ENCODE measurements around the gene DDX31.
"Not testable (repeated sequence)": the region's sequence is repeated elsewhere in the genome, so short reads cannot be mapped to it uniquely, and the experiment has no call there.

The DDX31 gene

DNA sequence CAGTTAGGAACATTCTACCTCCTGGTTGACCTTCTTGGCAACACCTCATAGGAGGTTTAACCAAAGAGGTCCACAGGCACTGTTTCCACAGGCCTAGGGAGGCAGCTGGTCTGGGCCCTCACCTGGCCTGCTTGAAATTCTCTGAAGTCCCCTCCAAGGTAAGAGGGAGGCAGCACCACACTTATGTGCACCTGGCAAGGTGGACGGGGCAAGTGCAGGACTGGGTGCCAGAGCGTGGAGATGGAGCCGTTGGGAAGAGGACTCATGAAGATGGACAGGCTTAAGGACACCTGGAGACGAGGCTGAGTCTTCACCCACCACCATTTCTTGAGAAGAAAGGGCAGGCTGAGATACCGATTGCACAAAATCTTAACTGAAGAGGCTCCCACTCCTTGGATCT is 94.0 kb downstream of the DDX31 start:
- no peak for DNase-seq

DNA sequence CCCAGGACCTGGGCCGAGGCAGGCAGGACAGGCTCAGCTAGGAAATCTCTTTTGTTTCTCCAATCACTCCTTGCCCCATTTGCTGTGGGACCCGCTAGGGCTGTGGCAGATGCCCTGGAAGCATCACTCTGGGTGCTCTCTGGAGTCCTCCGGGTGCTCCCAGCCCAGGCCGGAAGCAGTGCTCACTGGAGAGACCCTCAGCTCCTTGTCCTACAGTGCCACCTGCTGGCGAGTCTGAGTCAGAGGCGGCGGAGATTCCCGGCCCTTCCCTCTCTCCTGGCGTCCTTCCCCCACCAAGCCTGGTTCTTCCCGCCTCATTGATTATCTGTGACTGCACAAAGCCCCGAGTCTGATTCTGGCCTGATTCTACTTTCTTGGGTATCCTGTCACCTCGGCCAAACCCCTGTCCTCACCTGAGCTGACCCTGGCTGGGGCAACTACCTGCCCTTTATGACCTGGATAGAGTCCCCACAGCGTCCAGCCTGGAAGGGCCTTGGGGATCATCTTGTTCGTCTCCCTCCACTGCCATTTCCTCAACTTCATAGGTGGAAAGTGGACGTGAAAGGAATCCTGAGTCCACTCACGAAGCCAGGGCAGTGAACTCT is 94.7 kb downstream of the DDX31 start:
- peak; percentile 80 for DNase-seq

DNA sequence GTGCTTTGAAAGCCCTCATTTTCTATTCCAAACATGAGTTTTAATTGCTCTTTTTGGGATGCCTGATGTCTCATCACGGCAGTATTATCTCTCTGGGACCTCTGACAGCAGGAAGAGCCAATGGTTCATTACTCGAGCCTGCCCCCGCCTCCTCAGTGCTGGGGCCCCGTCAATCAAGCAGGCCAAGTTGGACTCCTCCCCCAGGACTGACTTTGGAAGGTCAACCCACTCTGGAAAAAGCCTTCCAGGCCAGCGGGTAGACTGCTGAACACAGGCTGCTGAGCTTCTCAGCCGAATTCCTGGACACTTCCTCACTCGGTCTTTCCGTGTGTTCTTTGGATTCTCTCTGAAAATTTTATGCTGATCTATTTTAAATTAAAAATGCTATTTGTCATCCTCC is 96.9 kb downstream of the DDX31 start:
- DNase-seq: no peak

DNA sequence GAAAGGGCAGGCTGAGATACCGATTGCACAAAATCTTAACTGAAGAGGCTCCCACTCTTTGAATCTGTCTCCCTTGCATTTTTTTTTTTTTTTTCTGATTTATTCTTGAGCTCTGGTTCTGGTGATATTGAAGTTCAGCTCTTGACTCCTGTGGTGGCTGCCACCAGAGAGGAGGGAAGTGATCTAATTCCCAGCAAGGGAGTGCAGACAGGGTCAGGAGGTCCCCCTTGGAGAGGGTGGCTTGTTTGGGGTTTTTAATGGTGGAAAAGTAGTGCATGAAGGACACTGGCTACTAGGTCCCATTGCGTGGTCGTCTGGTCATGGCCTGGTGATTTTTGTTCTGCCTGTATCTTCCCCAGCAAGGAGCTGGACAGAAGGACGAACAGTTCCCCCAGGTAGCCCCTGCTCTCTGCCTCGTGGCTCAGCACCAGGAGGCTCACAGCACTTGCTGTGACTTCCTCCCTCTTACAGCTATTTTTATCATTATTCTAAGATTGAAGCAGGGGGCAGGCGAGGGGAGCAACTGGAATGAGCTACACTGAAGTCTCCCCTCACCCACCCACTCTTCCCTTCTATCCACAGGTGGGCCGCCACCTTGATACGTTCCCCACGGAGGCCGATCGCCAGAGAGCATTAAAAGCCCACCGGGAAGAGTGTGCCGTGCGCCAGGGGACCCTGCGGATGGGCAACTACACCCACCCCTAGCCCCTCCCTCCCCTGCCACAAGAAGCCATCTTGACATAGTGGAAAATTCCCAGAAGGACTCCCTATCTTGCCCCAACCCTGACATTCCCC is 97.8 kb downstream of the DDX31 start:
- DNase-seq: no peak

DNA sequence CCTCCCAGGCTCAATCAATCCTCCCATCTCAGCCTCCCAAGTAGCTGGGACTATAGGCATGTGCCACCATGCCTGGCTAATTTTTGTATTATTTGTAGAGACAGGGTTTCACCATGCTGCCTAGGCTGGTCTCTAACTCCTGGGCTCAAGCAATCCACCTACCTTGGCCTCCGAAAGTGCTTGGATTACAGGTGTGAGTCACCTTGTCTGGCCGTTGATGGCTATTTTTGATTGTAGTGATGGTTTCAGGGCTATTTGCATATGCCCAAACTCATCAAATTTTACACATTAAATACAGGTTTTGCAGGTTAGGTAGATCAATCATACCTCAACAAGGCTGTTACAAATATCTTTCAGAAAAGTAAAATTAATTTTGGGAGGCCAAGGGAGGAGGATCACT is 101.0 kb downstream of the DDX31 start:
- DNase-seq: not testable (repeated sequence)

DNA sequence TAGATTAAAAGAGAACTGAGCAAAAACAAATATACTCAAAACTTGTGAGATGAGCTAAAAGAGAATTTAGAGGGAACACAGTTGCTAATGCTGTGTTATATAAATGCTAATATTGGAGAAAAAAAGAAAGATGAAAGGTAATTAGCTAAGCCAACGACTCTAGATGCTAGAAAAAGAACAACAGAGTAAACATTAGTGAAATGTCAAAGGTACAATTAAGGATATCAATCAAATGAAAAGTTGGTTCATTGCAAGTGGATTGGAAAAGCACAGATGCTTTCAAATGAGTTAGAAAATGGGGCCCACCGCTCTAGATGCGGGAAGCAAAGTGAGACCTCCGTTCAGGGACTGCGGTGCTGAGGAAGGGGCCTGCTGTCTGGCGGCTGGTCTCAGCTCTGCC is 105.3 kb downstream of the DDX31 start:
- DNase-seq: no peak

DNA sequence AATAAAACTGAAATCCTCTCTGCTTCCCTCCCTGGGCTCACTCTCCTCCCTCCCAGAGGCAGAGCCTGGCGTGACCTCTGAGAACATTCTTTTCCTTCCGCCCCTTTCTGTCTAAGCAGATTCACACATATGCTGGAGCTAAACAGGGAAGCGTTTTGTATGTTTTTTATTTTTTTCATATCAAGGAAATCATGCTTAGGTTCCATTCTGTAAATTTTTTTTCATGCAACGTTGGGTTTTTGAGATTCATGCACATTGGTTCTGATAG is 107.5 kb downstream of the DDX31 start:
- DNase-seq: no peak

DNA sequence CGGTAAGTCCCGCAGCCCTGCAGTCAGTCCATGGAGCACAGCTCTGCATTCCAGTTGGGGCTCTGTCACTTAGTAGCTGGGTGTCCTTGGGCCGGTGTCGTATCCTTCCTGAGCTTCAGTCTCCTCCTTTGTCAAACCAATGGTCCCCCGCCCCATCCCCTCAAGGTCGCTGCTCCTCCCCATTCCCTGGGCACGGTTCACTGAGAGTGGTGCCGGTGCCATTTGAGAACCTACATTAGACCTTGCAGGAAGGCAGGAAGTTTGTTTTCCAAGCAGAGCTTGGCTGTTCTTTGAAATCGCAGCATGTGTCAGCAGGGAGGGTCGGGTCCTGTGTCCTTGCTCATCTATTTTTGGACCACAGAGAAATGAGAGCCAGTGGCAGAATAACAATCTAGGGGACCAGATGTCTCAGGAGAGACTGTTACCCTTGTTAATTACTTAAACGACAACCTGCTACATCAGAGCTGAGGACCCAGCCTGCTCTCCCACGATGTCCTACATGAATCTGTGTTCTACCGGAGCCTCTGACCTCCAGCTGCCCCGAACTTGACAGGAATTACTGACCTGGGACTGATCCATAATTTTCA is 109.1 kb downstream of the DDX31 start:
- DNase-seq: no peak

DNA sequence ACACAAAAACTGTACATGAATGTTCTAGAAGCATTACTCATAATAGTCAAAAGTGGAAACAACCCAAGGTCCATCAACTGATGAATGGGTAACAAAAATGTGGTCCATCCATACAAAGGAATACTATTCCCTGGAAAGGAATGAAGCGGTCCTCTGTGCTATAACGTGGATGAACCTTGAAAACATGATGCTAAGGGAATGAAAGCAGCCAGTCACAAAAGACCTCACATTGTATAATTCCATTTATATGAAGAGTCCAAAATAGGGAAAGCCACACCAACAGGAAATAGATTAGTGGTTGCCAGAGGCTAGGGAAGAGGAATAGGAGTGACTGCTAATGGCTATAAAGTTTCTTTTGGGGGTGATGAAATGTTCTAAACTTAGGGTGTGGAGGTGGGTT is 110.1 kb downstream of the DDX31 start:
- DNase-seq: no peak

DNA sequence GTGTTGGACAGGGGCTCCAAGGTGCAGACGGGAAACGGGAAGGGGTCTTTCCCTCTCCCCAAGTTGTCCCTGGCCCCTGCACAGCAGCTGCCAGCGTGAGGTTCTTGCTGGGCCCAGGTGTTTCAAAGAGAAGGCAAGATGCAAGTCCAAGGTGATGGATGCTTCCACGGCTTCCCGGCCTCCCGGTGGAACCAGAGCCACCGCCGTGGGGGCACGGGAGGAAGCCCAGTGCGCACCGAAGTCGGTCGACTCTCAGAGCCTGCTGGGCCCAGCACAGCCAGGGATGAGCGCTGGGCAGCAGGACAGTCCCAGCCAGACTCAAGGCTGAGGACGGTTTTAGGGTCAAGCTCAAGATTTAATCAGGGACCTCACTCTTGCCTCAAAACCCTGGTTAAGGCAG is 112.6 kb downstream of the DDX31 start:
- no peak for DNase-seq

DNA sequence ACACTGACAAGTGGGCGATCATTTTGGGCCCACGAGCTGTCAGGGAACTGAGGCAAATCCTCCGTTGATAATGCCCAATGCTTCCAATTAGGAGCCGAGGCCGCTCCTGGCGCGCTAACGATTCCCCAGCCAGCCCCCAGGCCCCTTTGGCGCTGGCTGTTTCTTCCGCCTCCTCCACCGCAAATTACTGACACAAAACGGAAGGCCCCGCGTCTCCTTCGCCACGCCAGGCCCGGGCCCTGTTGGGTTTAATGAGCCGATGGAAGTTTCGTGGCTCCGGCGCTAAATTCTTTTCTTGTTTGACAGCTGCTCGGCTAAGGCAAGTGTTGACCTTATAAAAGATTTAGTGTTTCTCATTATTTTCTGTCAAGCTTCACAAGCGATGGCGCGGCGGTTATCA is 113.1 kb downstream of the DDX31 start:
- DNase-seq: no peak

DNA sequence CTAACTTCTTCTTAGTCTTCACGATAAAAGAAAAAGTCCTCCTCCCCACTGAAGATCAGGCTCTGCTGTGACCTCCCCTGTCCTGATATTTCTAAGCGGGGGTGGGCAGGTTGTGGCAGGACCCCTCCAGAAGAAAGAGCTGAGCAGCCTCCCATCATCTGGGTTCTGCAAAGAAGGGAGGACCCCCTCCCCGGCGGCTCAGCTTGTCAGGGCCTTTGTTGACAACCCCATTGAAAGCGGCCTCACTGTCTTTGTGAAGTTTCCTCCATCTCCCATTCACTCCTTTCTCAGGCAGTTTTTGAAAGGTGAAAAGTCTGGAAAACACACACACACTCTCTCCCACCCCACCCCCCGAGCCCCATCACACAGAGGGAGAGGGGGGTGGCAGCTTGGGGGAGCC is 113.5 kb downstream of the DDX31 start:
- DNase-seq: no peak

DNA sequence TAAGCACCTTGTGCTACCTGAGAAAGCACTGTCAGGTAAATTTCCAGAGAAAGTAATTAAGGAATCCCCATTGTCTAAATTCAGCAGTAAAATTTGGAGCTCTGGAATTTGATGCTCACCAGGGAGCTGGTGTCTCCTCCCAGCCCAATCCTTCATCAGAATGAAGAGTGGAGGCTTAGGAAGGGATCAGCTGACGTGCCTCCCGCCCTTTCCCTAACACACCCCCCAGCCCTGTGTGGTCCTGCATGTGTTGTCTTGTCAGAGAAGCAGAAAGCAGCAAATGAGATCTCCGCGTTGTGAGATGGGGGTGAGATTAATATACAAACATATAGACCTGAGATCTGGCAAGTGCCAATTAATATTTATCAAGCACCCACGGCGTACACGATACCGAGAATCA is 114.3 kb downstream of the DDX31 start:
- no peak for DNase-seq

DNA sequence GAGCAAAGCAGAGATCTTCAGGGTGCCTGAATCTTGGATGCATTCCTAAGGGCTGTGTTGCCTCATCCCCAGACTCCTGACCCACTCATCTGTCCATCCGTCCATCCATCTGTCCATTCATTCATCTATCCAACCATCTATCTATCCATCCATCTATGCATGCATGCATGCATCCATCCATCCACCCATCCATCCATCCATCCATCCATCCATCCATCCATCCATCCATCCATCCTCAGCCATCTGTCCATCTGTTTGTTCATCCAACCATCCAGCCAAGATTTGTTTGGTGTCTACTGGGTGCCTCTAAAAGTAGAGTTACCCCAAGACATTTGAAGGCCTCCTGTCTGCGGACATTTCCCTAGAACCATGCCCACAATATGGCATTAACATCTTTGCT is 115.0 kb downstream of the DDX31 start:
- no peak for DNase-seq

DNA sequence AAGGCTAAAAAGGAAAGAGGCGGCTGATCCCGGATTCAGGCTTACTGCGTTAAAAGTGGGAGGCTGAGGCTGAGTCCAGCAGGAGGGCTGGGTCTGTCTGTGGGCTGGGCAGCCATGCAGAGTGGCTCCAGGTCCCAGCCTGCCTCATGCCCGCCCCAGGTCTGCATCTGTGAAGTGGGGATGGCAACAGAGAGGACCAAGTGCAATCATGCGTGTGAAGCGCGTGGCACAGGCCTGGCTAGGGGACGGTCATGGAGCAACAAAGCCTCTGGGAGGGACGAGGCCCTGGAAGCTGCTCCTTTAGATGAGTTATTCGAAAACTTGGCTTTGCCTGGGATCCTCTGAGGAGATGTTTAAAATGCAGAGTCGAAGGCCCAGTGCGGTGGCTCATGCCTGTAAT is 117.7 kb downstream of the DDX31 start:
- no peak for DNase-seq

DNA sequence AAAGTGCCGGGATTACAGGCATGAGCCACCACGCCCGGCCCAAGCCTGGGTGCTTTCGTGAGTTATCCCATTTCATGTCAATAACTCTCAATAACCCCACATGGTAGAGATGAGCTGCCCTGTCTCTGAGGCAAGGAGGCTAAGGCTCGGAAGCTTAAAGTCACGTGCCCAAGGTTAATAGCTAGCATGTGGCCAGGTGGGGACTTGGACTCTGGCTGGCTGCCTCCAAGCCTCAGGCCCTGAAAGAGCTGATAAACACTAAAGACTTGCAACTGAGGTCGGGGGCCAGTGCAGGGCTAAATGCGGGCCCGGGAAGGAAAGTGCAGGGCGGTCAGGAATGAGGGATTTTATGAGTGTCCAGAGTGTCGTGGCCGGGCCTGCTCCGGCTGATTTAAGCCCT is 118.2 kb downstream of the DDX31 start:
- DNase-seq: no peak

DNA sequence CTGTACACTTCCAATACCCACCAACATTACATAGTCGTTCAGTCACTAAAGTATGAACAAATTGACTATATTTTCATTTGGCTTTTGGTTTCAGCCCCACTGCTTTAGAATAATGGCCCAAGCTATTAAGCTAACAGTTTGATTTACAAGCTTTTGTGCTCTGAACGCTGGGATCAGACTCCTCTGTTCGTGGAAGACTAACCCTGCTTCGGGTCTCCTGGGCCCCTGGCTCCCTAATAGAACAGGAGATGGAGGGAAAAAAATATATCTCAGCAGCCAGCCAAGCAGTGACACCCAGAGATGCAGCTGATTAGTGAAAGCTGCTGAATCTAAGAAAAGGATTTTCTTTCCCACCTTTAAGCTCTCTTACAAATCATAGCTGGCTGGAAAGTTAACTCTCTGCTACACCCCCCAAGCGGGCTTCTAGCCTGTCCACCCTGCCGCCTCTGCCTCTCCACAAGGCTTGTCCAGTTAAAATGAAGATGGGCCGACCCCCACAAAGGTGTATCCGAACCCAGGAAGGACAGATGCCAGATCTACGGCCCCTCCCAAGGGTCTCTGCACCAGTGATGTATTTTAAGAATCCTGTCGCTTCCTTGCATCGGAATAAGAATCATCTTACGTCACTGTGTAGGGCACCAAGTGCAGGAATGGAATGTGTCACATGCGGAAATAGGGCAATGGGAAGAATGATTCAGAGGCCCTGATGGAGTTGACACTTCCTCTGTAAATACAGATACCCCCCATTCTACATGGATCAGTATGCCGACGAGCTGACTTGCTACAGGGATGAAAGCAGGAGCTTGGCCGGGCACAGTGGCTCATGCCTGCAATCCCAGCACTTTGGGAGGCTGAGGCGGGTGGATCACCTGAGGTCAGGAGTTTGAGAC is 120.8 kb downstream of the DDX31 start:
- DNase-seq: no peak

DNA sequence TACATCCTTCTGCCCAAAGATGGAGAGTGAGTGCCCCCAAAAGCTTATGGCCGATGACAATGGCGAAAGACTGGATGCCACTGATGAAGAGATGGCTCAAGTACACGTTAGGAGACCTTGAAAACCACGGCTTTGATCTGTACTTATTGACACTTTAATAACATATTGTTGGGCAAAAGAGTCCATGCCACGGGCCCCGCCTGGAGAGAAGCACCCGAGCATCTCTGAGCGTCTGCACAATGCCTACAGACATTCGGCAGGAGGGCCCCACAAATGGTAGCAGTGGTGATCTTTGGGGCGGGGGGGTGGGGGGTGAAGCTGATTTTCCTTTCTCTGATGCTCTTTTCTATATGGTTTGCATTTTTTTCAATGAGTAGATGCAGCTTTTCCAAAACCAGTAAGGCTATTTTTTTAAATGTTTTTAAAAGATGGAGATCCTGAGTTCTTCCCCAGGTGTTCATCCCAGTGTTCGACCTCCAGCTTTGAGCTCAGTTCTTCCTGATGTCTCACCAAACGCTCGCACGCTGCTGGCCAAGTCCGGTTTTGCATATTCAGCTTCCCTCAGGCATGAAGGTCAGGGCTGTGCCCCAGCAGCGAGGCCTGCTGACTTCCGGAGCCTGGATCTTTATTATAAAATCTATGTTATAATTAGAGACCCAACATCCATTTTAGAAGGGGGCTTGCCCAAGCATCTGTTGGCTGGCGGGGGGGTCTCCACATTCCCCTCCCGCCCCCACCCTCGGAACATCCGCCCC is 121.6 kb downstream of the DDX31 start:
- DNase-seq: no peak

DNA sequence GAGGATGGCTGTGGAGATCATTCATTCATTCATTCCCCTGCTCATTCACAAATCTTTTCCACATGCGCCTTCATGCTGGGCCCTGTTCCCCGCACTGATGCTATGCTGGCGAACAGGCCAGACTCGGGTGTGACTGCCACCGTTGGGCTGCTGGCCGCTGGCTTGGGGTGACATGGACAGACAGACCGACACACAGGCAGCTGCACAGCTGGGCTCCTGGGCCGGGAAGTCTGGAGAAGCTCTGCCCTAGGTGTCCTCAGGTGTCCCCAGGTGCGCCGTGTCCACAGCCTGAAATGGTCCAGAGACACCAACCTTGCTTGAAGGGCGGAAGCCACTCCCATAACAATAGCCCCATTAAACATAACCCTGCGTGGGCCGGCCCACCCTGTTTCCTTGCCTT is 122.3 kb downstream of the DDX31 start:
- DNase-seq: no peak

DNA sequence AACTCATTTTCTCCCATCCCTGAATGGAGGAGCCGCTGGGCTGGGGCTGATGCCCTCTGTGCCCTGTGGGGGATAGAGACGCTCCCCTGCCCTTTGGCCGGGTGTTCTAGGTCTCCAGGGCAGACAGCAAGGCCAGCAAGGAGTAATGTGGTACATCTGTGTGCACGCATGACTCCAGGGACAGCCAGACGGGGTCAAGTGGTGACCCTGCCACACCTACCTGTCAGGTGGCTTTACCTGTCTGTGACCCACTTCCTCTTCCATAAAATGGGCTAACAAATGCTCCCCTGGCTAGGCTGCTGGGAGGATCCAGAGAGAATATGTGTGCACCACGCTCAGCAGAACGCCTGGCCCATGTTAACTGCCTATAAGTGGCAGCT is 122.7 kb downstream of the DDX31 start:
- DNase-seq: no peak

DNA sequence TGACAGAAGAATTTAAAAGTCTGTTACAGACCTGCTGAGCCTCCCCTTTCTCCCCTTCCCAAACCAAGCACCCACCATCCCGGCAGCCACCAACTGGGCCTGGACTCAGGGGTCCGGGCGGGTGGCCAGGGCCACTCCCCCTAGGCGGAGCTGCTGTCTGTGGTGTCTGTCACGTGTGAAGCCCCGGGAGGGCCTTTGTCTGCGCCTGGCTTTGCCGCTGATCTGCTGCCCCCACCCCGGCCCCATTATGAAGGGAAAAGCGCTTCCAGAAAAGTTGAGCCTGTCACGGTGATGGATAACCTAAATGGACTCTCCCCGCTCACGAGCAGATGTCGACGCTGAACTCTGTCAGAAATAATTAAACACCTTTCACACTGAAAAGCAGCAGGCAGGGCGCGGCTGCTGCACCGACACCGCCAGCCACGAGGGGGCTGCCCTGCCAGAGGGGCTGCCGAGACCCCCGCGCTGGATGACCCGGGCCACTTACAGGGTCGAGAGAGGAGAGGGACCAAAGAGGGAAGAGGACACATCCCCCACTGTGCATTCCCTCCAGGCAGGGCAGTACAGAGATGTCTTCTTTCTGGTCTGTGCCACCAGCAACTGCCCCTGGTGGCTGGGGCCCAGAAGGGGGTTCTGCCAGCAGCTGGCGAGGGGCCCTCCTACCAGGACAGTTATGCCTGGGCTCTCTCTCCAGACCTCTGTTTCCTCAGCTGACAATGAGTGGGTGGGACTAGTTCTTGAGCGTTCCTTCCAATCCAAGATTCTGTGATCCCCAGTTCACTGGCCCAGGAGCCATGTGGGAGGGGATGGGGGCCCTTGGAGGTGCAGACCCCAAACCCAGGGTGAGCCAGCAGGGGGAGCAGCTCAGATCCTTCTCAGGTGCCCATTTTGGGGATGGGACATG is 123.4 kb downstream of the DDX31 start:
- peak; percentile 31 for DNase-seq

DNA sequence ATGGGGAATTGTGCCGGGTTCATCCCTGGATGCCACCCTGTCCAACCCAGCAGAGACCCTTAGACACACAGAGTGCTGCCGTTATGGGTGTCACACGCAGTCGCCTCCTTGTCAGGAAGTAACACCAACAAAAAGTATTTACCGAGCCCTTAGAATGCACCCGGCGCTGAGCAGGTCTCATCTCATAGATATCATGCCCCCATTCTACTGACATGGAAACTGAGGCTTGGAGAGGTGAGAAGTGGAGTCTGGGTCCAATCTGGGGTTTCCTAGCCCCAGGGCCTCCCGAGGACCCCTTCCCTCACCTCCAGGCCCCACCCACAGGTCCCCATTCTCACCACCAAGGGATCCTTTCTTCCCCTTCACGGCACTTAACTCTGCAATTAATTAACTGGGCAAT is 124.2 kb downstream of the DDX31 start:
- no peak for DNase-seq

Measured in hematopoietic multipotent progenitor cell treated with erythropoietin and hydrocortisone succinate and interleukin-3 and kit ligand, for 6 days (in vitro differentiated cells).